GM23248 (cell line): ENCODE results near the gene FKBP8.

ENCODE experiments used
- EZH2 ChIP-seq: fragments of 200-600 bp; sonication (generic); IDR thresholded peaks from 2 replicates; pipeline ENCODE4 v1.6.1; 2018; ENCODE audit warnings: antibody characterized with exemption, mild to moderate bottlenecking; ENCODE audit not compliant: insufficient read depth, poor library complexity, severe bottlenecking
- EZH2phosphoT487 ChIP-seq: fragments of 200-600 bp; sonication (generic); IDR thresholded peaks from 2 replicates; pipeline ENCODE4 v1.6.1; 2018; ENCODE audit warnings: antibody characterized with exemption, moderate library complexity, mild to moderate bottlenecking, low read depth; ENCODE audit not compliant: insufficient read depth

DNA sequence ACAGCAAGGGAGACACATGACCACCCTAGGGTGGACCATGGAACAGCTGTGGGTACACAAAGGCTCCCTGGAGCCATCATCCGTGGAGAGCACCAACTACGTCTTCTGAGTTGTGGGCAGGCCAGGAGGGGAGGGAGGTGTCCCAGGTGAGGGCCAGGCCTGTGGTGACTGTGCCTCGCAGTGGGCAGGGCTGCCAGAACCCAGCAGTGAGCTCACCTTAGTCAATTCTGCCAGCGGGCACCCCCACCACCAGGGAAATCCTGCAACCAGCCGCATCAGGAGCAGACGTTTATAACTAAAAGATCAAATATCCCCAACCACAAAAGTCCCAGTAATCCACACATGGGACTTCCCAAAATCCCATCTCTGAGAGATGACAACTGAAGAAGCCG, 41.1 kb downstream of the FKBP8 start:
- TF ChIP-seq EZH2phosphoT487 (no peak), EZH2 (no peak)
